HEK293T (cell line): ENCODE data around the gene SMTNL2.

Source experiments
- FOXK2 ChIP-seq: fragments of 450-650 bp; IDR thresholded peaks from 2 replicates; pipeline ENCODE4 v1.6.1; 2016; ENCODE audit warnings: mild to moderate bottlenecking
- LEF1 ChIP-seq: fragments of 450-650 bp; IDR thresholded peaks from 2 replicates; pipeline ENCODE4 v1.6.1; 2017; ENCODE audit warnings: mild to moderate bottlenecking, borderline replicate concordance
- NFRKB ChIP-seq: fragments of 450-650 bp; IDR thresholded peaks from 2 replicates; pipeline ENCODE4 v1.6.1; 2016; ENCODE audit warnings: mild to moderate bottlenecking, moderate library complexity
- PKNOX1 ChIP-seq: fragments of 450-650 bp; IDR thresholded peaks from 2 replicates; pipeline ENCODE4 v1.6.1; 2016
- SP1 ChIP-seq: fragments of 450-650 bp; IDR thresholded peaks from 2 replicates; pipeline ENCODE4 v1.6.1; 2017

GRCh38 chr17:4551796-4552525 lies 32.4 kb upstream of the SMTNL2 start:
- TF ChIP-seq FOXK2 = no peak
- TF ChIP-seq NFRKB = no peak
- no peak for TF ChIP-seq SP1
- no peak for TF ChIP-seq PKNOX1
- no peak for TF ChIP-seq LEF1
